PC-3 (cell line): ENCODE results near the gene SNTG2.

Experiments used
- EZH2phosphoT487 ChIP-seq: fragments of 300-600 bp; sonication (generic); IDR thresholded peaks from 2 replicates; pipeline ENCODE4 v1.6.1; 2018; ENCODE audit warnings: mild to moderate bottlenecking, antibody characterized with exemption, low read length, borderline replicate concordance
- TF ChIP-seq, protein P1 (sequence below): fragments of 300-600 bp; sonication (generic); conservative IDR thresholded peaks from 2 replicates; pipeline ENCODE4 v1.5.1; 2017; ENCODE audit warnings: antibody characterized with exemption, low read depth, mild to moderate bottlenecking, low read length

DNA sequence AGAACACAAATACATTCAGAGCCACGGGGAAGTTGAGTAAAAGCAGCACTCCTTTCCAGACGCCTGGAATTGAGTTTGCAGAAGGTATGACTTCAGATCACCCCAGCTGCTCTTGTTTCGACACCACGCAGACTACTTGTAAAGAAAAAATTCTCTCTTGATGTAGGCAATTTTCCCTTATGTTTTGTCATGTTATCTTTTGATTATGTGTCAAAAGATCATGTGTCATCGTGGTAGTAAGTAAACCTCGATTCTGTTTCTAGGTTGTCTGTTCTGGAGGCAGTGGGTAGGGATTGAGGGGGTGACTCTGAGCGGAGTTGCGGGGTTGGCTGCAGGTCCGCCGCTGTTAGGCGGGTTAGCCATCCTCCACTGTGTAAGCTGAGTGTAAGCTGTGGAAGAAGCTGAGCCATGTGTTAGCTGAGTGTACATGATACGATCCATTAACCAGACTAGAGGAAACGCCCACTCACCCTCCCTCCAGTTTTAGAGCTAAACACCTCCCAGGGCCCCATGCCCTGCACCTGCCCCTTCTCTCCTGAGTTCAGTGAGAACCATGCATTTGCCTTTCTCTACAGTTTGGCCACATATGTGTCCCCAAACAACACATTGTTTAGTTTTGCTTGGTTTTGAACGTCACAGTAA lies 181.8 kb downstream of the SNTG2 start:
- TF ChIP-seq, protein P1, sequence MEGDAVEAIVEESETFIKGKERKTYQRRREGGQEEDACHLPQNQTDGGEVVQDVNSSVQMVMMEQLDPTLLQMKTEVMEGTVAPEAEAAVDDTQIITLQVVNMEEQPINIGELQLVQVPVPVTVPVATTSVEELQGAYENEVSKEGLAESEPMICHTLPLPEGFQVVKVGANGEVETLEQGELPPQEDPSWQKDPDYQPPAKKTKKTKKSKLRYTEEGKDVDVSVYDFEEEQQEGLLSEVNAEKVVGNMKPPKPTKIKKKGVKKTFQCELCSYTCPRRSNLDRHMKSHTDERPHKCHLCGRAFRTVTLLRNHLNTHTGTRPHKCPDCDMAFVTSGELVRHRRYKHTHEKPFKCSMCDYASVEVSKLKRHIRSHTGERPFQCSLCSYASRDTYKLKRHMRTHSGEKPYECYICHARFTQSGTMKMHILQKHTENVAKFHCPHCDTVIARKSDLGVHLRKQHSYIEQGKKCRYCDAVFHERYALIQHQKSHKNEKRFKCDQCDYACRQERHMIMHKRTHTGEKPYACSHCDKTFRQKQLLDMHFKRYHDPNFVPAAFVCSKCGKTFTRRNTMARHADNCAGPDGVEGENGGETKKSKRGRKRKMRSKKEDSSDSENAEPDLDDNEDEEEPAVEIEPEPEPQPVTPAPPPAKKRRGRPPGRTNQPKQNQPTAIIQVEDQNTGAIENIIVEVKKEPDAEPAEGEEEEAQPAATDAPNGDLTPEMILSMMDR, result no peak
- TF ChIP-seq EZH2phosphoT487, result no peak
